ENCODE measurements around the gene HOXB2. TPM values are rescaled to one million over a fixed set of nuclear protein-coding genes. Genes with fewer than 3 reads are reported as not detected.

HOXB2 gene
- total and polyA plus RNA-seq, 2 of the 8 experiments (the other 6 are each of a cell fraction or from before 2014, with no cell fraction given): not detected

- Histone ChIP-seq H3K4me2 (ENCODE audit: insufficient read depth in 1 of 2, low read depth in 2 of 2, low read length in 2 of 2) (no peak overlapping the region), H2BK20ac (ENCODE audit: low read length) (no peak overlapping the region), H4K20me1 (replicated peaks in 1 of 2; ENCODE audit: control insufficient read depth in 1 of 2, insufficient read depth in 2 of 2, low read length in 2 of 2) (peaks cover 28 to 29% of the 10 kb centered on the region in 2 experiments), H3K4me1 (replicated peaks in 1 of 4; ENCODE audit: control insufficient read depth in 3 of 4, insufficient read depth in 4 of 4, low read length in 3 of 4) (peaks cover 6 to 22% (median 8%) of the 10 kb centered on the region in 4 experiments), H4K8ac (ENCODE audit: extremely low read depth, insufficient read depth, low read length) (no peak overlapping the region), H3K18ac (ENCODE audit: extremely low read depth, low read length) (no peak overlapping the region), H2BK15ac (ENCODE audit: low read length) (no peak overlapping the region), H3K9me3 (ENCODE audit: insufficient read depth in 2 of 2, low read depth in 1 of 2, low read length in 1 of 2) (no peaks in the 10 kb centered on the region), H2BK120ac (replicated peaks; ENCODE audit: low read depth, low read length) (no peak overlapping the region), H3K79me1 (ENCODE audit: low read depth, low read length) (no peaks in the 10 kb centered on the region), H3K4me3 (ENCODE audit: extremely low read depth in 1 of 4, insufficient read depth in 2 of 4, low read depth in 3 of 4, low read length in 4 of 4) (no peak overlapping the region), H4K5ac (ENCODE audit: insufficient read length, low read depth, low read length) (no peak overlapping the region), H3K14ac (ENCODE audit: insufficient read length) (no peak overlapping the region), H3K4ac (replicated peaks; ENCODE audit: insufficient read length, low read depth, low read length) (no peak overlapping the region), H4K91ac (replicated peaks; ENCODE audit: insufficient read length, low read length) (no peak overlapping the region), H2BK5ac (ENCODE audit: low read depth, low read length) (no peak overlapping the region), H2AFZ (ENCODE audit: low read length) (no peak overlapping the region), H3K23ac (ENCODE audit: insufficient read length) (no peak overlapping the region), H2AK5ac (ENCODE audit: low read depth, low read length) (no peak overlapping the region), H3K56ac (replicated peaks; ENCODE audit: insufficient read length, low read depth, low read length) (no peak overlapping the region), H3K27ac (ENCODE audit: low read depth, low read length) (no peak overlapping the region), H3K9ac (replicated peaks in 1 of 4; ENCODE audit: extremely low read depth in 1 of 4, low read depth in 3 of 4, low read length in 3 of 4) (no peak overlapping the region), H3K27me3 (replicated peaks in 1 of 4; ENCODE audit: control insufficient read depth in 3 of 4, extremely low read depth in 1 of 4, insufficient read depth in 3 of 4, low read length in 3 of 4) (peaks cover 96 to 100% (median 98%) of the 10 kb centered on the region in 4 experiments), H3K23me2 (ENCODE audit: low read depth, low read length) (no peaks in the 10 kb centered on the region; the same call in 1 of the 2 replicates), H3K79me2 (ENCODE audit: control insufficient read depth in 1 of 2, insufficient read depth in 2 of 2, low read length in 2 of 2) (no peaks in the 10 kb centered on the region), H3K36me3 (ENCODE audit: control insufficient read depth in 2 of 4, insufficient read depth in 4 of 4, low read length in 3 of 4) (peaks cover 0 to 3% (median 0%) of the 10 kb centered on the region in 4 experiments; a peak in 1 of 8 replicates), H2BK12ac (ENCODE audit: low read depth, low read length) (0 out of 2 replicates have a peak overlapping the region, but pooled peaks have one; percentile 50)
- CTCF ChIA-PET (ENCODE audit: partially characterized antibody): interaction anchor here (0.6 to 1.5 kb wide), 3 partner anchors 21 to 71 kb away, joined by 3 to 4 read pairs (median 4); no protein-coding TSS in a partner anchor
- FAIRE-seq (no peak), DNase-seq (ENCODE audit: low read depth in 1 of 2, low spot score in 2 of 2) (no peak)
- TF ChIP-seq SP2 (IDR thresholded peaks at IDR 0.05; ENCODE audit: low read length): no peak
- TF ChIP-seq JUN (IDR thresholded peaks at IDR 0.05; ENCODE audit: low read depth, low read length): no peak
- TF ChIP-seq CBX8 (IDR thresholded peaks at IDR 0.05; ENCODE audit: borderline replicate concordance, low read depth, low read length): peak; percentile 72; the same call in 1 of the 2 replicates
- TF ChIP-seq SP1 (IDR thresholded peaks at IDR 0.05; ENCODE audit: low read depth, low read length): 0 out of 2 replicates have a peak, but pooled peaks have one; percentile 8
- peak; percentile 96 for TF ChIP-seq RNF2 (IDR thresholded peaks at IDR 0.05; ENCODE audit: borderline replicate concordance, low read depth, low read length, missing control alignments, poor library complexity, severe bottlenecking)
- 37% methylated on average over 5 of the region's 5 CpGs; no CpG with 5 or more reads in 1 of the 2 experiments for WGBS, 2 experiments (ENCODE audit: extremely low coverage in 1 of 2, insufficient coverage in 1 of 2, insufficient read length in 1 of 2, insufficient replicate concordance in 2 of 2, low coverage in 1 of 2, low lambda C conversion rate in 2 of 2, missing lambda C conversion rate in 1 of 2)
- POLR2A ChIA-PET (ENCODE audit: partially characterized antibody): no interaction called here
Measured at GRCh38 chr17:48553190-48553547, 8.3 kb upstream of the HOXB2 start.
